Neuron (in vitro differentiated cells): ENCODE results near the gene ZC3H15.
"Not testable (repeated sequence)": the region's sequence is repeated elsewhere in the genome, so short reads cannot be mapped to it uniquely, and the experiment has no call there.

Experiments used
- H2AFZ ChIP-seq: one replicate; pipeline ENCODE4 v1.6.1; 2013; ENCODE audit warnings: low read depth, mild to moderate bottlenecking, inconsistent platforms, low read length, moderate library complexity
- H3K27me3 ChIP-seq: one replicate; pipeline ENCODE4 v1.6.1; 2013; ENCODE audit warnings: low read length; ENCODE audit not compliant: insufficient read depth
- H3K36me3 ChIP-seq: one replicate; pipeline ENCODE4 v1.6.1; 2013; ENCODE audit warnings: low read length; ENCODE audit not compliant: insufficient read depth
- H3K4me1 ChIP-seq: one replicate; pipeline ENCODE4 v1.6.1; 2013; ENCODE audit warnings: low read length; ENCODE audit not compliant: insufficient read depth
- H3K4me3 ChIP-seq: 2 replicates; pipeline ENCODE4 v1.5.1; 2013; ENCODE audit warnings: mild to moderate bottlenecking, low read length, moderate library complexity
- H3K9me3 ChIP-seq: one replicate; pipeline ENCODE4 v1.6.1; 2013; ENCODE audit warnings: low read length

ZC3H15 gene

DNA sequence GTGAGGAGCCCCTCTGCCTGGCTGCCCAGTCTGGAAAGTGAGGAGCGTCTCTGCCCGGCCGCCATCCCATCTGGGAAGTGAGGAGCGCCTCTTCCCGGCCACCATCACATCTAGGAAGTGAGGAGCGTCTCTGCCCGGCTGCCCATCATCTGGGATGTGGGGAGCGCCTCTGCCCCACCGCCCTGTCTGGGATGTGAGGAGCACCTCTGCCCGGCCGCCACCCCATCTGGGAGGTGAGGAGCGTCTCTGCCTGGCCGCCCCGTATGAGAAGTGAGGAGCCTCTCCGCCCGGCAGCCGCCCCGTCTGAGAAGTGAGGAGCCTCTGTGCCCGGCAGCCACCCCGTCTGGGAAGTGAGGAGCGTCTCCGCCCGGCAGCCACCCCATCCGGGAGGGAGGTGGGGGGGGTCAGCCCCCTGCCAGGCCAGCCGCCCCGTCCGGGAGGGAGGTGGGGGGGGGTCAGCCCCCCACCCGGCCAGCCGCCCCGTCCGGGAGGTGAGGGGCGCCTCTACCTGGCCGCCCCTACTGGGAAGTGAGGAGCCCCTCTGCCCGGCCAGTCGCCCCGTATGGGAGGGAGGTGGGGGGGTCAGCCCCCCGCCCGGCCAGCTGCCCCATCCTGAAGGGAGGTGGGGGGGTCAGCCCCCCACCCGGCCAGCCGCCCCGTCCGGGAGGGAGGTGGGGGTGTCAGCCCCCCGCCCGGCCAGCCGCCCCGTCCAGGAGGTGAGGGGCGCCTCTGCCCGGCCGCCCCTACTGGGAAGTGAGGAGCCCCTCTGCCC is 13.2 kb upstream of the ZC3H15 start:
- H3K27me3 ChIP-seq, H3K4me3 ChIP-seq, H3K9me3 ChIP-seq, H3K4me1 ChIP-seq, H3K36me3 ChIP-seq, H2AFZ ChIP-seq: not testable (repeated sequence)

DNA sequence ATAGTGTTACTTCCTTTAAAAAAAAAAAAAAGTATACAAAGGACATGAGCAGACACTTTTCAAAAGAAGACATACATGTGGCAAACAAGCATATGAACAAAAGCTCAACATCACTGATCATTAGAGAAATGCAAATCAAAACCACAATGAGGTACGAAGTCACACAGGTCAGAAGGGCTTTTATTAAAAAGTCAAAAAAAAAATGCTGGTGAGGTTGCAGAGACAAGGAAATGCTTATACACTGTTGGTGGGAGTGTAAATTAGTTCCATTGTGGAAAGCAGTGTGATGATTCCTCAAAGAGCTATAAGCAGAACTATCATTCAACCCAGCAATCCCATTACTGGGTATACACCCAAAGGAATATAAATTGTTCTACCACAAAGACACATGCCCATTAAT is 11.8 kb upstream of the ZC3H15 start:
- H3K4me1 ChIP-seq, H3K27me3 ChIP-seq, H3K4me3 ChIP-seq, H3K36me3 ChIP-seq, H3K9me3 ChIP-seq, H2AFZ ChIP-seq: not testable (repeated sequence)

DNA sequence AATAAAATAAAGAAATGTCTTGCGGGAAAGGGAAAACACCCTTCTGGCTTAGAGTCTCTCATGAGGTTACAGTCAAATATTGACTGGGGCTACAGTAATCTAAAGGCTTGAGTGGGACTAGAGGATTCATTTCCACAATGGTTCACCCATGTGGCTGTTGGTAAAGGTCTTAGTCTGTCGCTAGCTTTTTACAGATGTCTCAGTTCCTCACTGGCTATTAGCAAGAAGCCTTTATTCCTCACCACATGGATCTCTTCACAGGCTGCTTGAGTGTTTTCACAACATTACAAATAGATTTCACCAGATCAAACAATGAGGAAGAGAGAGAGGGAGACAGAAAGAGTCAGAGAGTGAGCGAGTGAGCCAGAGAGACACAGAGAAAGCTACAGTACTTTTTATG is 8.3 kb upstream of the ZC3H15 start:
- no peaks in the 10 kb centered on the region for H3K27me3 ChIP-seq
- H3K4me3 ChIP-seq = no peak overlapping the region
- no peaks in the 10 kb centered on the region for H3K36me3 ChIP-seq
- H3K4me1 ChIP-seq = peaks cover 5% of the 10 kb centered on the region
- H2AFZ ChIP-seq = no peak overlapping the region
- H3K9me3 ChIP-seq = no peaks in the 10 kb centered on the region

DNA sequence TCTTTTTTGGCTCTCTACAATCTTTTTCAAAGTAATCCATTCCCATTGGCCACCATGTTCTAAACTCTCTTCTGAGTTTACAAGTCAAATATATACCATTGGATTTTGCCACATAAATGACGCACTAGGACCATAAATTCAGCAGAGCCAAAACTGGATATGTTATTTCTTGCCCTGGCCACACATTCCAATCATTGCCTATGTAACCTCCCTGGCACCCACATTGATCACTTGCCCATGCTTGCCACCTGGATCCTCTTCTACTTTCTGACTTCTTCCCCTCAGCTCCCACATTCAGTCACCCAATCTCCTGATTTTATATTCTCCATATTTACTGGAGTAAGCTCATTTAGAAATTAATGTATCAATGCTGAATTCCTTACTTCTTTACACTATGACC is 5.1 kb upstream of the ZC3H15 start:
- no peak overlapping the region for H3K4me3 ChIP-seq
- no peaks in the 10 kb centered on the region for H3K9me3 ChIP-seq
- no peaks in the 10 kb centered on the region for H3K36me3 ChIP-seq
- no peak overlapping the region for H2AFZ ChIP-seq
- peaks cover 9% of the 10 kb centered on the region for H3K4me1 ChIP-seq
- H3K27me3 ChIP-seq = no peaks in the 10 kb centered on the region

DNA sequence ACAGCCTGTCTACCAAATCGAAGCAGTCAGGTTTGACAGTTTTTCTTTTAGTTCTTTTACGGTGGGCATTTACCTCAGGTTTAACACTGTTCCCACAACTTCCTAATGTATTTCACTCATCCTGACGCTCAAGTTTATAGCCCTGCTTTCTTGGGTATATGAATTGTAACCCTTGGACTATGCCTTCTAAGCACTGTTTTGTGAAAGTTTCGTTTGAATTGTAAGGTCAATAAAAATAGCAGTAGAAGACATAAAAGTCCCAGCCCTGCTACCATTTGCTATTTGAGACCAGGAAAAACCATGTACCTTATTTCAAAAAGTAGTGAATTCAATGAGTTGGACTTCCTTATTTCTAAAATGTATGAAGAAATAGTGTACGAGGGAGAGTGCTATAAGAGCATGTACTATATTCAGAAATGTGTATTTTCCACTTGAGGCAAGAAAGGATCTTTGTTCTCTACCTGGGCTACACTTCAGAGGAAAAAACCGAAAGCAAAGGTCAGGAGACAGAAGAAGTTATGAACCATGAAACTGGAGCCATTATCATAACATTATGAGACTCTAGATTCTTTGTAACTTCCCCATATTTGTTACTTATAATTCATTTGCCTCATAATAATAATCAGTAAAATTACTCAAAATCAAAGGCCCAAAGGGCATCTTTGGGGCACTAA is 1.9 kb upstream of the ZC3H15 start:
- Histone ChIP-seq H3K4me3 (peak overlapping the region; percentile 91), H3K36me3 (no peaks in the 10 kb centered on the region), H2AFZ (no peak overlapping the region), H3K4me1 (peaks cover 20% of the 10 kb centered on the region), H3K9me3 (no peaks in the 10 kb centered on the region), H3K27me3 (no peaks in the 10 kb centered on the region)

DNA sequence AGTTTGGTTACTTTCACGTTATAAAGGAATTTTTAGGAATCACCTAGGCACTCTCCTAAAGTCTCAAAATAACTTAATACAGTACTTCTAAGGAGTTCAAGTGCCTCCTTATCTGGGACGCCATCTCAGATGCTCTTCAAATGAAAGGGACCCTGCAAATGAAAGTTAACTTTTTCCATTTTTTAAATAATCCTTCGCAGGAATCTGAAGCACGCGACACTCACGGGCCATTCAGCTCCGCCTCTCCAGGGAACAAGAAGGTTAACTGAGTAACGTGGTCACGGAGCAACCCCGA is 537 bp upstream of the ZC3H15 start:
- H3K27me3 ChIP-seq = no peaks in the 10 kb centered on the region
- peak overlapping the region; percentile 91 for H2AFZ ChIP-seq
- H3K4me3 ChIP-seq = peak overlapping the region; percentile 91
- peaks cover 20% of the 10 kb centered on the region for H3K4me1 ChIP-seq
- H3K9me3 ChIP-seq = no peaks in the 10 kb centered on the region
- no peaks in the 10 kb centered on the region for H3K36me3 ChIP-seq

DNA sequence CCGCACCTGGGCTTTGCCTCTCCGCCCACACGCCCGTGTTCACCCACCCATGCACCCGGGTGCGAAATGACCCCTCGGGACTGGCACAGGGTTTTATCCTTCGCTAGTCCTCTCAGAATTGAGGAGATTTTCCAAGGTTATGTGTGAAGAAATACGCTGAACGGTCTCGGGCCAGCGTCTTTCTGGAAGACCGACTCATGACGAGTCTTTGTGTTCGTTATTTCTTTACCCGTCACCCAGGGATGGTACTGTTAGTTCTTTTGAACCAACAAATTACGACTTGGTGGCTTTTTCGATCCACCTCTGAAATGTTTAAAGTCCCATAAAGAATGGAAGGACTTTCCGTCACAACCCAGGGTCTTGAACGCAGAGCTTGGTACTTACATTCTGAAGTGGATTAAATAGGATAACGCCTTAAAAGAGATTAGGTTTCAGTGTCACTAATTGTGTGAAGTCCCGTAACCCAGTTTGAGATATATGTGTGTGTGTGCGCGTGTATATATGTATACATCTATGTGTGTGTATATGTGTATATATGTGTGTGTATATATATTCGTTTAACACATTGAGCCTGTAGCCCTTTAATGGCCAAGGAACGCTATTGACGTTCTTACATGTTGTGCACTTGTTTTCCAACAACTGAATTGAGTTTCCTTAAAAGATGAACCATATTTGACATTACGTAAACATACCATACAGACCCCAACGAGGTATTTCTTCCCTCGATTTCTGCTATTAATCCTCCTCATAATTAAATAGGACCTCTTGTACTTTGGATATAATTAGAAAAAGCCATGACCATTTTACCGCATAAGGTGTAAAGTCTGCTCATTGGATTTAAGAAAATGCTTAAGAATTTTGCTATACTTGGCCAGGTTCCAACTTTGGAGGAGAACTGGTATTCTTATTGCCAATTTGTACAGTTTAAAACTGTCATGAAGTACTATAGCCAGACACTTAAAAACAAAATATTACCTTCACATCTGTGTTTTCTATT is 889 bp downstream of the ZC3H15 start:
- Histone ChIP-seq H3K36me3 (no peaks in the 10 kb centered on the region), H3K4me1 (peaks cover 20% of the 10 kb centered on the region), H3K4me3 (peak overlapping the region; percentile 91), H3K9me3 (no peaks in the 10 kb centered on the region), H2AFZ (peak overlapping the region; percentile 91), H3K27me3 (no peaks in the 10 kb centered on the region)

DNA sequence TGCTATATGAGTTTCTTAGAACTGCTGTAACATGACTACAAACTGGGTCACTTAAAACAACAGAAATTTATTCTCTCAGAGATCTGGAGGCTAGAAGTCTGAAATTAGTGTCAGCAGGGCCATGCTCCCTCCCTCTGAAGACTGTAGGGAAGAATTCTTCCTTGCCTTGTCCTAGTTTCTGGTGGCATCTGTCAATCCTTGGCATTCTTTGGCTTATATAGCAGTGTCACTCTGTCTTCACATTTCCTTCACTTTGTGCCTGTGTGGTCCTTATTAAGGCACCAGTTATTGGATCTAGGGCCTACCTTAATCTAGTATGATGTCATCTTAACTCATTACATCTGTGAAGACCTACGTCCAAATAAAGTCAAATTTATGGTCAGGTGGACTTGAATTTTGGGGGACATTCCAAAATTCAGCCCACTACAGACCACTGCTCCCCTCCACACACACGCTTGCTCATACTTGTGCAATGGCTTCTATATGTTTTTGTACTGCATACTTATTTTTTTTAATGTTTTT is 7.6 kb downstream of the ZC3H15 start:
- peaks cover 2% of the 10 kb centered on the region for H3K4me1 ChIP-seq

DNA sequence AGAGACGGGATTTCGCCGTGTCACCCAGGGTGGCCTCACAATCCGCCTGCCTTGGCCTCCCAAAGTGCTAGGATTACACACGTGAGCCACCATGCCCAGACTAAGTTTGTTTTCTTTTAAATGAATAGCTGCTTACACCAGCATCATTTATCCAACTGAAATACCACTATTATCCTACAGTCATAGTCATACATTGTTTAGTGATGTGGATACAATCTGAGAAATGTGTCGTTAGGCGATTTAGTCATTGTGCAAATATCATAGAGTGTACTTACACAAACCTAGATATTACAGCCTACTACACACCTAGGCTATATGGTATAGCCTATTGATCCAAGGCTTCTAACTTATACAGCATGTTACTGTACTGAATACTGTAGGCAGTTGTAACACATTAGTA is 10.3 kb downstream of the ZC3H15 start:
- H2AFZ ChIP-seq = no peak overlapping the region
- H3K4me3 ChIP-seq = no peak overlapping the region
- no peaks in the 10 kb centered on the region for H3K9me3 ChIP-seq
- no peaks in the 10 kb centered on the region for H3K27me3 ChIP-seq
- peaks cover 56% of the 10 kb centered on the region for H3K36me3 ChIP-seq
- H3K4me1 ChIP-seq = no peaks in the 10 kb centered on the region

More for the DNA sequence above, 7.6 kb downstream of the ZC3H15 start:
- Histone ChIP-seq H3K9me3 (no peaks in the 10 kb centered on the region), H3K27me3 (no peaks in the 10 kb centered on the region), H2AFZ (no peak overlapping the region), H3K4me3 (no peak overlapping the region), H3K36me3 (peaks cover 32% of the 10 kb centered on the region)

DNA sequence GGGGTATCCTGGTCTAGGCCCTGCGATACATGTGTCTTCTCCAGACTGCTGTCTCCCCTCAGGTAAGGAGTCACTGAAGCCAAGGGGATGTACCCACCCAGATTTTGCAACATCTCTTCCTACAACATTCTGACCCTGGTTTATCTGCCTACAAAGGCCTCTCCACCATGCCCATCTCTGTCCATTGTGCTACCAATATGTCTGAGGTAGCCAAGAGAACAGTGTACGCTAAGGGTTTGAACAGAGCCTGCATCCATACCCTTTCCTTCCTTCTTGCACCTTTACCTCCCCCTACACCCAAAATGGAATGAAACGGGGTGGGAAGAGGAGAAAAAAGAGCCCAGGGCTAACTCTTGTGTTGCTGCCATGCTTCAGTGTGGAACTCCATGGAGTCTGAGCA is 11.9 kb downstream of the ZC3H15 start:
- no peak overlapping the region for H2AFZ ChIP-seq
- H3K4me1 ChIP-seq = no peaks in the 10 kb centered on the region
- no peaks in the 10 kb centered on the region for H3K9me3 ChIP-seq
- peaks cover 66% of the 10 kb centered on the region for H3K36me3 ChIP-seq
- no peak overlapping the region for H3K4me3 ChIP-seq
- no peaks in the 10 kb centered on the region for H3K27me3 ChIP-seq

DNA sequence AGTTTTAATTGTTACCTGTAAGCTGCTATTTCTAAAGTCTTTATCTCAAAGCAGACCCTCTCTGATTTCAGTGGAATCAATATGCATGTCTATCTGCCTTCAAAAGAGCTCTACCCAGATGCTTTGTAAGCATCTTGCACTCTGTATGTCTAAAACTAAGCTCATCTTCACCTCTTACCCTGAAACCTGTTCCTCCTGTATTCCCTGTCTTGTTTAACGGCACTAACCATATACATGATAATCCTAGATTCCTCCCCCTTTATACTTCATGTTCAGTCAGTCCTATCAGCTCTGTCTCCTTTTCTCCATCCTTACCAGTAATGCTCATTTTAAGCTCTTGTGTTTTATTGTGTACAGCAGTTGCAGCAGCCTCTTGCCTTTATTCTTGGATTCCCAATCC is 12.8 kb downstream of the ZC3H15 start:
- Histone ChIP-seq H3K36me3 (peaks cover 71% of the 10 kb centered on the region), H3K4me1 (no peaks in the 10 kb centered on the region), H3K27me3 (no peaks in the 10 kb centered on the region), H2AFZ (no peak overlapping the region), H3K4me3 (no peak overlapping the region), H3K9me3 (no peaks in the 10 kb centered on the region)

DNA sequence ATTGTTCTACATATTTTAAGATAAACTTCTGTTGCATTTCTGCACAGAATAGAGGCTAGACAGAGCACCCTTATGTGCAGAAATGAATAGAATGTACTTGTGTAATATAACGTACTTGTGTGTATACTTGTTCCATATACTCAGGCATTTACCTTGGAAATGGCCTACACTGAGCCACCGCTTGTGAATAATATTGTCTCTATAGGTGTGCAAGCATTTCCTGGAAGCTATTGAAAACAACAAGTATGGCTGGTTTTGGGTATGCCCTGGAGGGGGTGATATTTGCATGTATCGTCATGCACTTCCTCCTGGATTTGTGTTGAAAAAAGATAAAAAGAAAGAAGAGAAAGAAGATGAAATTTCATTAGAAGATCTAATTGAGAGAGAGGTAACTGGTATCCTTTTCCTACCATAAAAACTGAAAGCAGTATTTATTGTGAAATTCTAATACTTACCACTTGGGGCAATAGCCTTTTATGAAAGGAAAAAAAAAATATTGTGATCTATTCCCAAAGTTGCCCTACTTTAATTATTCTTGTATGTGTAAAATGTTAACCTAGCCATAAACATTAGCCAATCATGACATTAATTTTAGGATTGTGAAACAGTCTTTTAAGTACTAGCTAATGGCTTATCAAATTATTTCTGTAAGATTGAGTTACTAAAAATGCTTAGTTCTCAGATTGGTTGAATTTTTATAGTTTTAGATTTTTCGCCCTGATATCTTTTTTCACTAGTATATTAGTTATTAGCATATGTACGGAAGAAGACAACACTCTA is 18.0 kb downstream of the ZC3H15 start:
- Histone ChIP-seq H3K4me1 (no peaks in the 10 kb centered on the region), H3K9me3 (no peaks in the 10 kb centered on the region), H2AFZ (no peak overlapping the region), H3K4me3 (no peak overlapping the region), H3K36me3 (peaks cover 80% of the 10 kb centered on the region), H3K27me3 (no peaks in the 10 kb centered on the region)
